Neural cell (in vitro differentiated cells): ENCODE data around the gene PROCA1. TPM values are rescaled to one million over a fixed set of nuclear protein-coding genes. Genes with fewer than 3 reads are reported as not detected.

ENCODE experiments used
- H2AFZ ChIP-seq: fragments of 200-600, 300-800 bp; sonication (generic), shearing (Covaris generic); 2 replicates; pipeline ENCODE4 v1.6.0; 2014; ENCODE audit warnings: low read depth, mild to moderate bottlenecking, antibody characterized with exemption, low read length, moderate library complexity
- H3F3A ChIP-seq: fragments of 200-600 bp; shearing (Covaris generic); 2 replicates; pipeline ENCODE4 v1.6.1; 2016; ENCODE audit warnings: mild to moderate bottlenecking, moderate library complexity, mixed read lengths, antibody characterized with exemption, low read length; ENCODE audit not compliant: insufficient read depth, poor library complexity, severe bottlenecking
- H3K27ac ChIP-seq: fragments of 200-600, 300-800 bp; sonication (generic), shearing (Covaris generic); 2 replicates; pipeline ENCODE4 v1.5.1; 2014; ENCODE audit warnings: mild to moderate bottlenecking, low read length, moderate library complexity
- H3K27me3 ChIP-seq: fragments of 300-800, 200-600 bp; sonication (generic), shearing (Covaris generic); 2 replicates; pipeline ENCODE4 v1.6.0; 2014; ENCODE audit warnings: mild to moderate bottlenecking, low read depth, low read length, moderate library complexity; ENCODE audit not compliant: insufficient read depth
- H3K36me3 ChIP-seq: fragments of 300-800, 200-600 bp; sonication (generic), shearing (Covaris generic); 2 replicates; pipeline ENCODE4 v1.5.1; 2014; ENCODE audit warnings: mild to moderate bottlenecking, antibody characterized with exemption, low read length, moderate library complexity; ENCODE audit not compliant: insufficient read depth
- H3K4me2 ChIP-seq: fragments of 300-800, 200-600 bp; sonication (generic), shearing (Covaris generic); 2 replicates; pipeline ENCODE4 v1.6.0; 2014; ENCODE audit warnings: mild to moderate bottlenecking, low read length
- H3K4me3 ChIP-seq: fragments of 300-800, 200-600 bp; sonication (generic), shearing (Covaris generic); 2 replicates; pipeline ENCODE4 v1.5.1; 2014; ENCODE audit warnings: mild to moderate bottlenecking, low read length, moderate library complexity
- H3K79me2 ChIP-seq: fragments of 200-600 bp; shearing (Covaris generic); replicated peaks from 2 replicates; pipeline ENCODE4 v1.6.0; 2014; ENCODE audit warnings: mild to moderate bottlenecking, low read length, moderate library complexity; ENCODE audit not compliant: insufficient read depth
- H3K9ac ChIP-seq: fragments of 300-800, 200-600 bp; sonication (generic), shearing (Covaris generic); 2 replicates; pipeline ENCODE4 v1.6.1; 2016; ENCODE audit warnings: mild to moderate bottlenecking, low read length, mixed read lengths
- H3K9me2 ChIP-seq: fragments of 200-600 bp; shearing (Covaris generic); 2 replicates; pipeline ENCODE4 v1.6.1; 2016; ENCODE audit warnings: mild to moderate bottlenecking, low read length, mixed read lengths; ENCODE audit not compliant: insufficient read depth
- H3K9me3 ChIP-seq: fragments of 200-600, 300-800 bp; sonication (generic), shearing (Covaris generic); 2 replicates; pipeline ENCODE4 v1.6.1; 2016; ENCODE audit warnings: mild to moderate bottlenecking, mixed run types, low read length, moderate library complexity, mixed read lengths
- H4K20me1 ChIP-seq: fragments of 200-600 bp; shearing (Covaris generic); 2 replicates; pipeline ENCODE4 v1.6.1; 2016; ENCODE audit warnings: mild to moderate bottlenecking, mixed run types; ENCODE audit not compliant: insufficient read depth
- EP300 ChIP-seq: fragments of 450-650 bp; conservative IDR thresholded peaks from 2 replicates; pipeline ENCODE4 v1.6.1; 2014; ENCODE audit warnings: antibody characterized with exemption, mild to moderate bottlenecking, moderate library complexity; ENCODE audit not compliant: poor library complexity, severe bottlenecking
- EZH2 ChIP-seq: fragments of 200-600, 300-800 bp; shearing (Covaris generic), sonication (generic); IDR thresholded peaks from 2 replicates; pipeline ENCODE4 v1.6.1; 2014; ENCODE audit warnings: antibody characterized with exemption, low read length, borderline replicate concordance, mild to moderate bottlenecking; ENCODE audit not compliant: insufficient read depth, poor library complexity, severe bottlenecking
- MXI1 ChIP-seq: fragments of 450-650 bp; conservative IDR thresholded peaks from 2 replicates; pipeline ENCODE4 v1.6.1; 2014; ENCODE audit warnings: antibody characterized with exemption, mild to moderate bottlenecking; ENCODE audit not compliant: poor library complexity, severe bottlenecking
- POLR2AphosphoS5 ChIP-seq: IDR thresholded peaks from 2 replicates; pipeline ENCODE4 v1.6.1; 2012
- RAD21 ChIP-seq: fragments of 450-650 bp; conservative IDR thresholded peaks from 2 replicates; pipeline ENCODE4 v1.6.1; 2014; ENCODE audit warnings: antibody characterized with exemption, mild to moderate bottlenecking, moderate library complexity
- SMC3 ChIP-seq: fragments of 450-650 bp; conservative IDR thresholded peaks from 2 replicates; pipeline ENCODE4 v1.6.1; 2014; ENCODE audit warnings: antibody characterized with exemption, mild to moderate bottlenecking, moderate library complexity; ENCODE audit not compliant: poor library complexity
- TAF1 ChIP-seq: IDR thresholded peaks from 2 replicates; pipeline ENCODE4 v1.6.1; 2012; ENCODE audit warnings: low read depth
- polyA plus RNA-seq: library from polyadenylated mRNA; depleted of rRNA; stranded (reverse); fragments of >200 nt; gene quantifications from 2 replicates; pipeline ENCODE4 v1.2.3, GENCODE V29; 2014
- TF ChIP-seq, protein P1 (sequence below): IDR thresholded peaks from 2 replicates; pipeline ENCODE4 v1.6.1; 2012; ENCODE audit warnings: borderline replicate concordance
- TF ChIP-seq, protein P2 (sequence below): fragments of 450-650 bp; IDR thresholded peaks from 2 replicates; pipeline ENCODE4 v1.5.1; 2014; ENCODE audit warnings: antibody characterized with exemption, mild to moderate bottlenecking, moderate library complexity; ENCODE audit not compliant: poor library complexity, severe bottlenecking

The PROCA1 gene
- polyA plus RNA-seq, 1 donor from 2014 or later: 20.7 TPM

DNA sequence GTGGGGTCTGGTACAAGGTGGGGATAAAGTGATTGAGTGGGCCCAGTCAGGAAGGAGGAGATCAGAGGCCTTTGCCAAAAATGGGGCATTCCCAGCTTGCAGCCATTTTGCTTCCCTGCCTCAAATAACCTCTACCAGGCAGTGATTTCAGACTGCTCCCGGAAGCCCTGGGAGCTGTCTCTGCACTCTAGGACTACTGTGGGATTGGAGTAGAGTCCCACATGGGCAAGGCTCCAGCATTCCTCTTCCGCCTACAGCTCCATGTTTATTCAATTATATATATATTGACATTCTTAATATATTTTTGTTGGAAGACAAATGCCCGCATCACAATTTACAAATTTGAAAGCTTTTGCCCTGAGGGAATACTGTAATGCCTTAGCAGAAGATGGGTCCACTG, 36.2 kb downstream of the PROCA1 start:
- H3K4me2 ChIP-seq: no peak overlapping the region
- no peaks in the 10 kb centered on the region for H3K9me2 ChIP-seq
- H3K27ac ChIP-seq: no peak overlapping the region
- no peaks in the 10 kb centered on the region for H3K79me2 ChIP-seq
- H4K20me1 ChIP-seq: no peaks in the 10 kb centered on the region
- TF ChIP-seq, protein P1, sequence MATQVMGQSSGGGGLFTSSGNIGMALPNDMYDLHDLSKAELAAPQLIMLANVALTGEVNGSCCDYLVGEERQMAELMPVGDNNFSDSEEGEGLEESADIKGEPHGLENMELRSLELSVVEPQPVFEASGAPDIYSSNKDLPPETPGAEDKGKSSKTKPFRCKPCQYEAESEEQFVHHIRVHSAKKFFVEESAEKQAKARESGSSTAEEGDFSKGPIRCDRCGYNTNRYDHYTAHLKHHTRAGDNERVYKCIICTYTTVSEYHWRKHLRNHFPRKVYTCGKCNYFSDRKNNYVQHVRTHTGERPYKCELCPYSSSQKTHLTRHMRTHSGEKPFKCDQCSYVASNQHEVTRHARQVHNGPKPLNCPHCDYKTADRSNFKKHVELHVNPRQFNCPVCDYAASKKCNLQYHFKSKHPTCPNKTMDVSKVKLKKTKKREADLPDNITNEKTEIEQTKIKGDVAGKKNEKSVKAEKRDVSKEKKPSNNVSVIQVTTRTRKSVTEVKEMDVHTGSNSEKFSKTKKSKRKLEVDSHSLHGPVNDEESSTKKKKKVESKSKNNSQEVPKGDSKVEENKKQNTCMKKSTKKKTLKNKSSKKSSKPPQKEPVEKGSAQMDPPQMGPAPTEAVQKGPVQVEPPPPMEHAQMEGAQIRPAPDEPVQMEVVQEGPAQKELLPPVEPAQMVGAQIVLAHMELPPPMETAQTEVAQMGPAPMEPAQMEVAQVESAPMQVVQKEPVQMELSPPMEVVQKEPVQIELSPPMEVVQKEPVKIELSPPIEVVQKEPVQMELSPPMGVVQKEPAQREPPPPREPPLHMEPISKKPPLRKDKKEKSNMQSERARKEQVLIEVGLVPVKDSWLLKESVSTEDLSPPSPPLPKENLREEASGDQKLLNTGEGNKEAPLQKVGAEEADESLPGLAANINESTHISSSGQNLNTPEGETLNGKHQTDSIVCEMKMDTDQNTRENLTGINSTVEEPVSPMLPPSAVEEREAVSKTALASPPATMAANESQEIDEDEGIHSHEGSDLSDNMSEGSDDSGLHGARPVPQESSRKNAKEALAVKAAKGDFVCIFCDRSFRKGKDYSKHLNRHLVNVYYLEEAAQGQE: no peak
- TF ChIP-seq RAD21 (no peak), EZH2 (no peak), SMC3 (no peak), TAF1 (no peak), MXI1 (no peak), EP300 (no peak), POLR2AphosphoS5 (no peak)
- TF ChIP-seq, protein P2, sequence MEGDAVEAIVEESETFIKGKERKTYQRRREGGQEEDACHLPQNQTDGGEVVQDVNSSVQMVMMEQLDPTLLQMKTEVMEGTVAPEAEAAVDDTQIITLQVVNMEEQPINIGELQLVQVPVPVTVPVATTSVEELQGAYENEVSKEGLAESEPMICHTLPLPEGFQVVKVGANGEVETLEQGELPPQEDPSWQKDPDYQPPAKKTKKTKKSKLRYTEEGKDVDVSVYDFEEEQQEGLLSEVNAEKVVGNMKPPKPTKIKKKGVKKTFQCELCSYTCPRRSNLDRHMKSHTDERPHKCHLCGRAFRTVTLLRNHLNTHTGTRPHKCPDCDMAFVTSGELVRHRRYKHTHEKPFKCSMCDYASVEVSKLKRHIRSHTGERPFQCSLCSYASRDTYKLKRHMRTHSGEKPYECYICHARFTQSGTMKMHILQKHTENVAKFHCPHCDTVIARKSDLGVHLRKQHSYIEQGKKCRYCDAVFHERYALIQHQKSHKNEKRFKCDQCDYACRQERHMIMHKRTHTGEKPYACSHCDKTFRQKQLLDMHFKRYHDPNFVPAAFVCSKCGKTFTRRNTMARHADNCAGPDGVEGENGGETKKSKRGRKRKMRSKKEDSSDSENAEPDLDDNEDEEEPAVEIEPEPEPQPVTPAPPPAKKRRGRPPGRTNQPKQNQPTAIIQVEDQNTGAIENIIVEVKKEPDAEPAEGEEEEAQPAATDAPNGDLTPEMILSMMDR: no peak
- H3K27me3 ChIP-seq: no peaks in the 10 kb centered on the region
- H3K4me3 ChIP-seq: no peak overlapping the region
- peaks cover 14% of the 10 kb centered on the region for H3K36me3 ChIP-seq
- H3K9me3 ChIP-seq: no peaks in the 10 kb centered on the region
- H3F3A ChIP-seq: no peaks in the 10 kb centered on the region
- no peak overlapping the region for H3K9ac ChIP-seq
- H2AFZ ChIP-seq: no peak overlapping the region

DNA sequence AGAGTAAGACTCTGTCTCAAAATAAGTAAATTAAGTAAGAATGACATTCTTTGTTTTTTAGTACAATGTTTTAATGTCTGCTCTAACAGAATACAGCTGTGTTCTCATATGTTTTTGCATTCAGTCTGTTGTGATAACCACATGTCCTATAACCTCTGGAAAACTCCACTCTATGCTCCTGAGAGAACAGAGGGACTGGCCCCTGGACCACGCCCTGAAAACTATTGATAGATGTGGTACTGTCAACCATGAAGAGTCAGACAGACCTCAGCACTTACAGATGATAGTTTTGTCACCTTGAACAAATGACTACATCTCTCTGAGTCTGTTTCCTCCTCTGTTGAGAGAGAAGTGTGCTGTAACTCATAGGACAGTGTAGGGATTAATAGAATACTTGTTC, 41.8 kb downstream of the PROCA1 start:
- no peak overlapping the region for H3K4me2 ChIP-seq
- no peaks in the 10 kb centered on the region for H3K27me3 ChIP-seq
- no peaks in the 10 kb centered on the region for H3F3A ChIP-seq
- H3K9ac ChIP-seq: no peak overlapping the region
- no peaks in the 10 kb centered on the region for H3K9me2 ChIP-seq
- no peak overlapping the region for H2AFZ ChIP-seq
- peaks cover 25% of the 10 kb centered on the region for H3K79me2 ChIP-seq
- H3K9me3 ChIP-seq: no peaks in the 10 kb centered on the region
- H3K36me3 ChIP-seq: peaks cover 7% of the 10 kb centered on the region
- H3K27ac ChIP-seq: no peak overlapping the region
- no peak overlapping the region for H3K4me3 ChIP-seq
- peaks cover 2% of the 10 kb centered on the region for H4K20me1 ChIP-seq
- TF ChIP-seq MXI1 (no peak), POLR2AphosphoS5 (no peak), EP300 (no peak), SMC3 (no peak), EZH2 (no peak), RAD21 (no peak), TAF1 (no peak)
- TF ChIP-seq, protein P1: no peak
- TF ChIP-seq, protein P2: no peak
